GM18499 (cell line): ENCODE measurements around the gene TMEM151B.

ENCODE experiments used
- ATAC-seq: cut with Tn5 transposase; IDR thresholded peaks from one replicate; pipeline ENCODE4 v1.9.1; 2021; ENCODE audit warnings: moderate number of reproducible peaks; ENCODE audit not compliant: insufficient read depth, unreplicated experiment

Gene TMEM151B

GRCh38 chr6:44275749-44276648, 5.7 kb downstream of the TMEM151B start:
- ATAC-seq = no peak

GRCh38 chr6:44276667-44277640, 6.7 kb downstream of the TMEM151B start:
- ATAC-seq = no peak

- ATAC-seq = no peak
Measured at GRCh38 chr6:44277763-44278162, 7.5 kb downstream of the TMEM151B start.

- ATAC-seq = no peak
Measured at GRCh38 chr6:44278315-44278714, 8.1 kb downstream of the TMEM151B start.

GRCh38 chr6:44278774-44279697, 8.8 kb downstream of the TMEM151B start:
- ATAC-seq = no peak

GRCh38 chr6:44284121-44284520, 13.9 kb downstream of the TMEM151B start:
- ATAC-seq = no peak

- ATAC-seq = no peak
Measured at GRCh38 chr6:44284867-44285266, 14.6 kb downstream of the TMEM151B start.

GRCh38 chr6:44285552-44286284, 15.5 kb downstream of the TMEM151B start:
- no peak for ATAC-seq

GRCh38 chr6:44286285-44286565, 16.0 kb downstream of the TMEM151B start:
- ATAC-seq = no peak

- ATAC-seq = no peak
Measured at GRCh38 chr6:44286747-44287146, 16.5 kb downstream of the TMEM151B start.

GRCh38 chr6:44289726-44290260, 19.5 kb downstream of the TMEM151B start:
- no peak for ATAC-seq

- ATAC-seq = no peak
Measured at GRCh38 chr6:44291841-44292240, 21.6 kb downstream of the TMEM151B start.

- ATAC-seq = no peak
Measured at GRCh38 chr6:44292661-44293365, 22.6 kb downstream of the TMEM151B start.

GRCh38 chr6:44294832-44295791, 24.9 kb downstream of the TMEM151B start:
- ATAC-seq = no peak

GRCh38 chr6:44297063-44298038, 27.1 kb downstream of the TMEM151B start:
- no peak for ATAC-seq

- no peak for ATAC-seq
Measured at GRCh38 chr6:44298055-44298803, 28.0 kb downstream of the TMEM151B start.
